Right lobe of liver (tissue), 6 donors: ENCODE measurements around the gene PURA. TPM values are rescaled to one million over a fixed set of nuclear protein-coding genes. Genes with fewer than 3 reads are reported as not detected.

Experiments
- ATAC-seq, 4 donors: fragments of 200-7000 bp; cut with Tn5 transposase; one replicate each; pipeline ENCODE4 v1.9.1; 2020; ENCODE audit warnings: mild to moderate bottlenecking in 4 of 4, moderate library complexity in 4 of 4
- DNase-seq, 3 donors: peaks; one replicate each; pipeline ENCODE4 v3.0.0-alpha.2; 2020
- H3K27ac ChIP-seq, 3 donors: fragments of 200-600 bp; one replicate each; pipeline ENCODE4 v1.8.0; 2022
- H3K27me3 ChIP-seq, 2 donors: fragments of 200-600 bp; one replicate each; pipeline ENCODE4 v1.8.0; 2022
- H3K36me3 ChIP-seq, 4 donors: fragments of 200-600 bp; sonication (generic) in 1 of 4; one replicate each; pipeline versions ENCODE4 v1.5.1 to v1.8.0; 2017 to 2022; ENCODE audit warnings: control low read depth in 1 of 4
- H3K4me1 ChIP-seq, 4 donors: fragments of 200-600 bp; sonication (generic) in 1 of 4; one replicate each; pipeline versions ENCODE4 v1.5.1 to v1.8.0; 2017 to 2022; ENCODE audit warnings: control low read depth in 1 of 4
- H3K4me3 ChIP-seq, 3 donors: fragments of 200-600 bp; one replicate each; pipeline ENCODE4 v1.8.0; 2022
- H3K9me3 ChIP-seq, 4 donors: fragments of 200-600 bp; sonication (generic) in 1 of 4; one replicate each; pipeline versions ENCODE4 v1.5.1 to v1.8.0; 2017 to 2022; ENCODE audit warnings: control low read depth in 1 of 4
- POLR2A ChIP-seq: fragments of 450-650 bp; IDR thresholded peaks from one replicate; pipeline ENCODE4 v1.6.1; 2017; ENCODE audit warnings: antibody characterized with exemption, mild to moderate bottlenecking
- WGBS: methylation state at CpG from one replicate; pipeline ENCODE4 v1.1.6; 2018; ENCODE audit warnings: low coverage, low lambda C conversion rate; ENCODE audit not compliant: insufficient coverage; ENCODE audit errors: missing lambda C conversion rate; 5-methylcytosine and 5-hydroxymethylcytosine counted together
- intact Hi-C, 2 donors: fragments of 100-400 bp; cut with DNase I; formaldehyde crosslinking; loops; one replicate each; pipeline versions ENCODE4 v1.11.2 to v1.14.1; 2022
- total RNA-seq, 6 experiments: library from RNA; depleted of rRNA in 2 of 6; stranded (reverse); fragments of >200 nt in 2 of 6; fragmentation: NEBNext Ultra II Directional in 3 of 6; extraction: Animal tissue kit (Norgen Biotek cat#: 25700) in 3 of 6; gene quantifications; one replicate each; pipeline versions ENCODE4 v1.1.0 to v1.2.4, GENCODE V29; 2016 to 2023
- TF ChIP-seq, protein P1 (sequence below), 4 donors: fragments of 200-600 bp in 3 of 4; fragments of 450-650 bp in 1 of 4; IDR thresholded peaks; one replicate each; pipeline versions ENCODE4 v1.5.1 to v1.8.0; 2016 to 2022; ENCODE audit warnings: antibody characterized with exemption in 4 of 4, mild to moderate bottlenecking in 2 of 4
- donor health status: DM: no; HTN: yes; CAD: no.
- donor health status: DM: no; HTN: no; CAD: no.
- donor health status: DM: no; HTN: no; CAD: no.
- donor health status: DM: no; HTN: yes; CAD: no.
- donor health status: DM: no; HTN: yes; CAD: no.

PURA gene
- total RNA-seq, 6 experiments from 2014 or later: 8.7 to 14.1 (median 12.1) TPM

DNA sequence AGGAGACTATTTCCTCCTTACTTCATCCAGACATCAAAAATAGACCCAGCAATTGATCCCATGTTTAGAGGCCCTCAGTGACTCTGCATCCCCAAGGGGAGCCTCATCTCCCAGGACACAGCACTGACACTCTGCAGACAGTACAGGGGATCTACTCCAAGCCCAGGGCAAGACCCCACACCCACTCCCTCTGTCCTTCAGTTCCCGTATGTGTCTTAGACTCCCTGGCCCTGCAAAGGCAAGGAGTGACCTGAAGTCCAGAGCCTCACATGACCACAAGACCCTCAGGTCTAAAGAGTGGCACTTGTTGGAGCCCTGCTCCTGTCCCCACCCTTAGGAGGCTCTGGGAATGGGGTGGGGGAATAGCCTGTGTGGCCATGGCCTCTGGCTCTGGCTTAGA lies 33.6 kb downstream of the PURA start:
- no peaks in the 10 kb centered on the region for H3K36me3 ChIP-seq
- no peak for TF ChIP-seq POLR2A
- TF ChIP-seq, protein P1, sequence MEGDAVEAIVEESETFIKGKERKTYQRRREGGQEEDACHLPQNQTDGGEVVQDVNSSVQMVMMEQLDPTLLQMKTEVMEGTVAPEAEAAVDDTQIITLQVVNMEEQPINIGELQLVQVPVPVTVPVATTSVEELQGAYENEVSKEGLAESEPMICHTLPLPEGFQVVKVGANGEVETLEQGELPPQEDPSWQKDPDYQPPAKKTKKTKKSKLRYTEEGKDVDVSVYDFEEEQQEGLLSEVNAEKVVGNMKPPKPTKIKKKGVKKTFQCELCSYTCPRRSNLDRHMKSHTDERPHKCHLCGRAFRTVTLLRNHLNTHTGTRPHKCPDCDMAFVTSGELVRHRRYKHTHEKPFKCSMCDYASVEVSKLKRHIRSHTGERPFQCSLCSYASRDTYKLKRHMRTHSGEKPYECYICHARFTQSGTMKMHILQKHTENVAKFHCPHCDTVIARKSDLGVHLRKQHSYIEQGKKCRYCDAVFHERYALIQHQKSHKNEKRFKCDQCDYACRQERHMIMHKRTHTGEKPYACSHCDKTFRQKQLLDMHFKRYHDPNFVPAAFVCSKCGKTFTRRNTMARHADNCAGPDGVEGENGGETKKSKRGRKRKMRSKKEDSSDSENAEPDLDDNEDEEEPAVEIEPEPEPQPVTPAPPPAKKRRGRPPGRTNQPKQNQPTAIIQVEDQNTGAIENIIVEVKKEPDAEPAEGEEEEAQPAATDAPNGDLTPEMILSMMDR (IDR thresholded peaks at IDR 0.05): no peak
- ATAC-seq (no peak), DNase-seq (peak in 1 of 3 donors; percentile 21)
- H3K27ac ChIP-seq: no peak overlapping the region
- H3K9me3 ChIP-seq: no peaks in the 10 kb centered on the region
- intact Hi-C loops: no loop called here
- no peak overlapping the region for H3K4me3 ChIP-seq
- H3K4me1 ChIP-seq: peaks cover 0 to 24% (median 3%) of the 10 kb centered on the region in 4 donors
- WGBS: no CpG with 5 or more reads among the region's 1 CpG
- H3K27me3 ChIP-seq: no peaks in the 10 kb centered on the region

GRCh38 chr5:140148508-140148907 lies 34.6 kb downstream of the PURA start:
- DNase-seq (peak in 1 of 3 donors; percentile 33), ATAC-seq (no peak)
- no peaks in the 10 kb centered on the region for H3K9me3 ChIP-seq
- peaks cover 0 to 14% (median 0%) of the 10 kb centered on the region in 4 donors for H3K4me1 ChIP-seq
- no peak overlapping the region for H3K27ac ChIP-seq
- no peaks in the 10 kb centered on the region for H3K36me3 ChIP-seq
- H3K4me3 ChIP-seq: no peak overlapping the region
- no peaks in the 10 kb centered on the region for H3K27me3 ChIP-seq
- intact Hi-C loops: no loop called here
- TF ChIP-seq, protein P1 (IDR thresholded peaks at IDR 0.05): no peak
- TF ChIP-seq POLR2A: no peak
- WGBS: 56% methylated on average over 4 of the region's 6 CpGs

DNA sequence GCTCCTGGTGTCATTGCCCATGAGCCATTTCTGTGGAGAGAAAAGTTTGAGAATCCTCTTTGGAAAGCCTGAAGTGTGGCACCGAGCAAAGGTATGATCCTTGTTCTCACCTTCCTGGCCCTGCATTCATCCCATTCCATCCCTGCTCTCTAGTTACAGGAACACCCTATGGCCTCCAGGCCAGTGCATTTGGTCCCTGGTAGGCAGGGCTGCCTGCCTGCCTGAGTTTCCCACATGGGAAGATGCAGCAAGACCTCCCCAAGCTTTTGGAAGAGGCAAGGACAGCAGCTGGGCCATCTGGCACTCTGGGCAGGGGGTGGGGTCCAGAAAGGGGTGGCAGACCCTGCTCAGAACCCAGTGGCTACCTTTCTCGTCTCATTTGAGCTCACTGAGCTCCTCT lies 36.3 kb downstream of the PURA start:
- no peaks in the 10 kb centered on the region for H3K36me3 ChIP-seq
- intact Hi-C loops: loop anchor here (5.0 kb wide), 1 partner anchor 73 kb away; no protein-coding TSS in a partner anchor
- DNase-seq (peak in 1 of 3 donors; percentile 31), ATAC-seq (no peak)
- H3K4me1 ChIP-seq: peaks cover 0 to 14% (median 0%) of the 10 kb centered on the region in 4 donors
- WGBS: no CpG with 5 or more reads among the region's 2 CpGs
- no peak overlapping the region for H3K4me3 ChIP-seq
- no peaks in the 10 kb centered on the region for H3K27me3 ChIP-seq
- TF ChIP-seq POLR2A: no peak
- TF ChIP-seq, protein P1 (IDR thresholded peaks at IDR 0.05): no peak
- H3K9me3 ChIP-seq: no peaks in the 10 kb centered on the region
- no peak overlapping the region for H3K27ac ChIP-seq

DNA sequence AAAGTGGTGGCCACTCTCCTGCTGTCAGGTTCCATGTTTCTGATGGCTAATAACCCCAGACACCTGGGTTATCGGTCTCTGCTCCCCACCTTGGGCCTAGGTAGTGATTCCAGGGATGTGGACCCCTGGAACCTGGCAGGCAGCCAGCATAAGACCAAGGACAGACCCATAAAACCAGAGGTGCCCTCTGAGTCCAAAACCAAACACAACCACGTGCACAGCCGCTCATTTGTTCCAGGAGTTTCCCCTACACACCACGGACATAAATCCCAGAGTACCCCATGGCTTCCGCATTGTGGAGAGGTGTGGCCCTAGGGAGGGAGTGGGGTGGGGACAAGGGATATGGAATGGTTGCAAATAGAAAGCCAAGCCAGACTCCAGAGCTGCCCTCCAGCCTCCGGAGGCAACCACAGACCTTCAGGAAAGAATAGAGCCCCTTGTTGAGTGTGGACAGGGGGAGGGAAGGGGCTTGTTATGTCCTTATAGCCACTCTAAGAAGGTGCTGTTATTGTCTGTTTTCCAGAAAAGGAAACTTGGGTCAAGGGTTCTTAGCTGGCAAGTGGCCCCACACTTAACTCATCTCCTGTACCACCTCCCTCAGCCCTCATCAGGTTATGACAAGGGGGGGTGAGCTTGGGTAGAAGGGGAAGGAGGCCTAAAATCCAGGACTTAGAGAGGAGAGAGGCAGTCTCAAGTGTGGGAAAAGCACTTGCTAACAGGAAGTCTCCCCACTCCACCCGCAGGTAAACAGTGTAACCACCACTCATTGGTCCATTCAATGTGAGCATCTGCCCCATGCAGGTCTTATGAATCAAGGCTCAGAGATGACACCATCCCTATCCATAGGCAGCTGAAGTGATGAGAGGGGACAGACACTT lies 37.5 kb downstream of the PURA start:
- no peaks in the 10 kb centered on the region for H3K36me3 ChIP-seq
- peak in 1 of 3 donors; percentile 32 for DNase-seq
- ATAC-seq: no peak
- no peaks in the 10 kb centered on the region for H3K9me3 ChIP-seq
- intact Hi-C loops: loop anchor here (5.0 kb wide), 1 partner anchor 74 kb away; no protein-coding TSS in a partner anchor
- no peaks in the 10 kb centered on the region for H3K27me3 ChIP-seq
- no peak overlapping the region for H3K27ac ChIP-seq
- TF ChIP-seq, protein P1 (IDR thresholded peaks at IDR 0.05): no peak
- TF ChIP-seq POLR2A: no peak
- H3K4me3 ChIP-seq: no peak overlapping the region
- peaks cover 0 to 2% (median 0%) of the 10 kb centered on the region in 4 donors for H3K4me1 ChIP-seq
- 65% methylated on average over 6 of the region's 7 CpGs for WGBS
